DMS153 (cell line): ENCODE measurements around the gene ATP8B1.

Source experiments
- DNase-seq: peaks from one replicate; lab custom pipeline; 2025; lab: John Stamatoyannopoulos, UW

The ATP8B1 gene

GRCh38 chr18:57618910-57619309 lies 184.2 kb downstream of the ATP8B1 start:
- no peak for DNase-seq

DNA sequence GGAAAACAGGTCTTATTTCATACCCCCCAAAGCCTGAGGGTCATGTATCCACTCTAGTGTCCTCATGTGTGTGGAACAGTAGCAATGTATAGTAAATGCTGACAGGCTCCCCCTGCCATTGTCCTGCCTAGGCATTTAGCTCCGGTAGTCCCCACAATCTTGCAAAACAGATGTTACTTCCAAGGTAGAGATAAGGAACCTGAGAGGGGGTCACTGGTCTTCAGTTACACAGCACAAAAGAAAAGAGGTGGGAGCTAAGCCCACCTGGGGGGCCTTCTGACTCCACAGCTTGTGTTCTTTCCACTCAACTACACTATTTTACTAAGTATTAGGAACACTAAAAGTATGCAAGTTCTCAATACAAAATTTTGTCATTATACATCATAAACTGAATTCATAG lies 199.2 kb downstream of the ATP8B1 start:
- DNase-seq, result no peak
